ENCODE results near the gene ZNF24. TPM values are rescaled to one million over a fixed set of nuclear protein-coding genes. Genes with fewer than 3 reads are reported as not detected.

The ZNF24 gene
- total RNA-seq, 1 experiment from 2014 or later = 46.8 TPM

GRCh38 chr18:35352283-35352682 lies 8.1 kb upstream of the ZNF24 start:
- Histone ChIP-seq H3K27me3 (ENCODE audit: control insufficient read depth, insufficient read depth, low read length) (no peaks in the 10 kb centered on the region), H3K9me3 (ENCODE audit: control insufficient read depth, insufficient read depth, low read depth, low read length) (peaks cover 4% of the 10 kb centered on the region; the same call in 1 of the 2 replicates), H3K36me3 (ENCODE audit: control insufficient read depth, insufficient read depth, low read length) (no peaks in the 10 kb centered on the region), H3K4me3 (ENCODE audit: low read depth in 2 of 2, low read length in 2 of 2) (no peak overlapping the region), H3K27ac (ENCODE audit: low read length) (no peak overlapping the region), H3K4me1 (ENCODE audit: control insufficient read depth, insufficient read depth, low read length) (no peaks in the 10 kb centered on the region; the same call in 1 of the 2 replicates)
- DNase-seq (ENCODE audit: low read depth, low spot score) (no peak), ATAC-seq (no peak)
- in situ Hi-C loops (cut with HindIII; ENCODE audit: low pct_unique_long_range_greater_than_20kb, low sequenced_read_pairs) = no loop called here
- ChIA-PET CTCF (no interaction called here), POLR2A (no interaction called here)
- no TSS peak for BruUV-seq (replicated peaks)
- TF ChIP-seq SIN3A (IDR thresholded peaks at IDR 0.05; ENCODE audit: borderline replicate concordance, insufficient read depth, low read depth, low read length) (no peak), POLR2AphosphoS5 (IDR thresholded peaks at IDR 0.05; ENCODE audit: low read depth, low read length) (no peak), CTCF (IDR thresholded peaks at IDR 0.05) (no peak), TCF7L2 (IDR thresholded peaks at IDR 0.05; ENCODE audit: low read depth, low read length) (no peak)
- TF ChIP-seq, protein P1, sequence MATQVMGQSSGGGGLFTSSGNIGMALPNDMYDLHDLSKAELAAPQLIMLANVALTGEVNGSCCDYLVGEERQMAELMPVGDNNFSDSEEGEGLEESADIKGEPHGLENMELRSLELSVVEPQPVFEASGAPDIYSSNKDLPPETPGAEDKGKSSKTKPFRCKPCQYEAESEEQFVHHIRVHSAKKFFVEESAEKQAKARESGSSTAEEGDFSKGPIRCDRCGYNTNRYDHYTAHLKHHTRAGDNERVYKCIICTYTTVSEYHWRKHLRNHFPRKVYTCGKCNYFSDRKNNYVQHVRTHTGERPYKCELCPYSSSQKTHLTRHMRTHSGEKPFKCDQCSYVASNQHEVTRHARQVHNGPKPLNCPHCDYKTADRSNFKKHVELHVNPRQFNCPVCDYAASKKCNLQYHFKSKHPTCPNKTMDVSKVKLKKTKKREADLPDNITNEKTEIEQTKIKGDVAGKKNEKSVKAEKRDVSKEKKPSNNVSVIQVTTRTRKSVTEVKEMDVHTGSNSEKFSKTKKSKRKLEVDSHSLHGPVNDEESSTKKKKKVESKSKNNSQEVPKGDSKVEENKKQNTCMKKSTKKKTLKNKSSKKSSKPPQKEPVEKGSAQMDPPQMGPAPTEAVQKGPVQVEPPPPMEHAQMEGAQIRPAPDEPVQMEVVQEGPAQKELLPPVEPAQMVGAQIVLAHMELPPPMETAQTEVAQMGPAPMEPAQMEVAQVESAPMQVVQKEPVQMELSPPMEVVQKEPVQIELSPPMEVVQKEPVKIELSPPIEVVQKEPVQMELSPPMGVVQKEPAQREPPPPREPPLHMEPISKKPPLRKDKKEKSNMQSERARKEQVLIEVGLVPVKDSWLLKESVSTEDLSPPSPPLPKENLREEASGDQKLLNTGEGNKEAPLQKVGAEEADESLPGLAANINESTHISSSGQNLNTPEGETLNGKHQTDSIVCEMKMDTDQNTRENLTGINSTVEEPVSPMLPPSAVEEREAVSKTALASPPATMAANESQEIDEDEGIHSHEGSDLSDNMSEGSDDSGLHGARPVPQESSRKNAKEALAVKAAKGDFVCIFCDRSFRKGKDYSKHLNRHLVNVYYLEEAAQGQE (IDR thresholded peaks at IDR 0.05; ENCODE audit: insufficient read depth in 1 of 2, low read depth in 2 of 2, low read length in 1 of 2) = no peak
- intact Hi-C loops (cut with micrococcal nuclease; ENCODE audit: unreplicated experiment) = no loop called here

DNA sequence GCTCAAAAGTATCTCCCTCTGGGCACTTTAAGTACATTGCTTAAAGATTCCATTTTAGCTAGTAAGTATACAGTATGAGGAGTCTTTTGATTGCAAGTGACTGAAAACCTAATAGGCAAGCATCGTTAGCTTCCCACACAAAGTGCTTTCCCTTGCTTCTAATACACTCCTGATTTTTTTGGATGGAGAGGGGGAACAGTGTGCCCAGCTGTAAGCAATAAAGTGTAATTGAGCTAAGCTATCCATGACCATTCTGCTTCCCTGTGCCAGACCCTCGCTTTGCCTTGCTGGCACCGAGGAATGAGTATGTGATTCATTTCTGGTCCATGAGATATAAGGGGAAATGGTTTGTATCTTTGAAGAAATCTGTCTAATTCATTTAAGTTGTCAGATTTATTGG lies 3.8 kb upstream of the ZNF24 start:
- TF ChIP-seq SIN3A (IDR thresholded peaks at IDR 0.05; ENCODE audit: borderline replicate concordance, insufficient read depth, low read depth, low read length) (no peak), POLR2AphosphoS5 (IDR thresholded peaks at IDR 0.05; ENCODE audit: low read depth, low read length) (no peak), CTCF (IDR thresholded peaks at IDR 0.05) (no peak), TCF7L2 (IDR thresholded peaks at IDR 0.05; ENCODE audit: low read depth, low read length) (no peak)
- TF ChIP-seq, protein P1 (IDR thresholded peaks at IDR 0.05; ENCODE audit: insufficient read depth in 1 of 2, low read depth in 2 of 2, low read length in 1 of 2) = no peak
- ATAC-seq = no peak
- no TSS peak for BruUV-seq (replicated peaks)
- CTCF ChIA-PET = no interaction called here
- no peaks in the 10 kb centered on the region for H3K27me3 ChIP-seq (ENCODE audit: control insufficient read depth, insufficient read depth, low read length)
- in situ Hi-C loops (cut with HindIII; ENCODE audit: low pct_unique_long_range_greater_than_20kb, low sequenced_read_pairs) (no loop called here), intact Hi-C loops (cut with micrococcal nuclease; ENCODE audit: unreplicated experiment) (loop anchor here (10.0 kb wide), 1 partner anchor 113 kb away; no protein-coding TSS in a partner anchor)
- POLR2A ChIA-PET = no interaction called here
- H3K9me3 ChIP-seq (ENCODE audit: control insufficient read depth, insufficient read depth, low read depth, low read length) = peaks cover 4% of the 10 kb centered on the region; the same call in 1 of the 2 replicates
- H3K27ac ChIP-seq (ENCODE audit: low read length) = no peak overlapping the region
- peaks cover 5% of the 10 kb centered on the region; the same call in 1 of the 2 replicates for H3K36me3 ChIP-seq (ENCODE audit: control insufficient read depth, insufficient read depth, low read length)
- no peak overlapping the region for H3K4me3 ChIP-seq (ENCODE audit: low read depth in 2 of 2, low read length in 2 of 2)
- H3K4me1 ChIP-seq (ENCODE audit: control insufficient read depth, insufficient read depth, low read length) = peaks cover 16% of the 10 kb centered on the region
- DNase-seq (ENCODE audit: low read depth, low spot score) = no peak

All from Panc1 (cell line).